Measurements from ENCODE around the gene IMPG2.

DNA sequence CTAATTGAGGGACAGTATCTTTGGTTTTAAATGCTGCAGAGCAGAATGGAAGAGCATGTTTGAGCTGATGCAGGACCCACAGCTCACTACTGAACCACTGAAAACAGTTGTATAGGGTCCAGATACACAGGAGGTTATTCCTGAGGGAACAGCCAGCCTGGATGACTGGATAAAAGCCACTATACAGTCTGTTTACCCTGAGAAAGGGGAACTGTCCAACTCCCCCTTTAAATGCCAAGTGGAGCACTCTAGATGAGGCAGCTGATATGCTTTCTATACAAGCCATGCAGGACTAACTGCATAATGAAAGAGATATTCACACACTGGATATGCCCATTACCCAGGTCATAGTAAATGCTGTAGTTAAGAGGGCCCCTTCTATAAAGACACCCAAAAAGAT, 138.6 kb downstream of the IMPG2 start:
- TF ChIP-seq CTCF (conservative IDR thresholded peaks at IDR 0.05) (no peak), ZFX (IDR thresholded peaks at IDR 0.05) (no peak)
